SU-DHL-6 (cell line): Measurements from ENCODE around the gene CKMT1A.

Experiments used
- EZH2phosphoT487 ChIP-seq: fragments of 200-600 bp; sonication (generic), shearing (Covaris generic); conservative IDR thresholded peaks from 2 replicates; pipeline ENCODE4 v1.6.1; 2018; ENCODE audit warnings: mild to moderate bottlenecking, antibody characterized with exemption, low read length, moderate library complexity, mixed read lengths
- TF ChIP-seq, protein P1 (sequence below): fragments of 200-600 bp; sonication (generic); IDR thresholded peaks from one replicate; pipeline ENCODE4 v1.5.1; 2017; ENCODE audit warnings: antibody characterized with exemption, mild to moderate bottlenecking, low read length, moderate library complexity; ENCODE audit not compliant: insufficient read depth, poor library complexity, severe bottlenecking

DNA sequence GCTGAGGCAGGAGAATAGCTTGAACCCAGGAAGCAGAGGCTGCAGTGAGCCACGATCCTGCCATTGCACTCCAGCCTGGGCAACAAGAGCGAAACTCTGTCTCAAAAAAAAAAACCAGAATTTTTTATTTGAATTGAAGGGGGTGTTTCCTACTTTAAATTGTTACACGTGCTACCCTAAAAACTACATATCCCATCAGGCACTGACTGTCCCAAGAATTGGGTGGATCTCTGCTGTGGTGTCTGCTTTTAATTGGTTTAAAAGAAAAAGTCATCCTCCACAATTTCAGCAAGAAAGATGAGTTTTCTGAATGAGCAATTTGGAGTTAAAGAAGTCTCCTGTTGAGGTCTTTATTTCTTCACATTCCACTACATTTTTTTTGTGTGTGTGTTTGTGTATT is 54.7 kb downstream of the CKMT1A start:
- TF ChIP-seq, protein P1, sequence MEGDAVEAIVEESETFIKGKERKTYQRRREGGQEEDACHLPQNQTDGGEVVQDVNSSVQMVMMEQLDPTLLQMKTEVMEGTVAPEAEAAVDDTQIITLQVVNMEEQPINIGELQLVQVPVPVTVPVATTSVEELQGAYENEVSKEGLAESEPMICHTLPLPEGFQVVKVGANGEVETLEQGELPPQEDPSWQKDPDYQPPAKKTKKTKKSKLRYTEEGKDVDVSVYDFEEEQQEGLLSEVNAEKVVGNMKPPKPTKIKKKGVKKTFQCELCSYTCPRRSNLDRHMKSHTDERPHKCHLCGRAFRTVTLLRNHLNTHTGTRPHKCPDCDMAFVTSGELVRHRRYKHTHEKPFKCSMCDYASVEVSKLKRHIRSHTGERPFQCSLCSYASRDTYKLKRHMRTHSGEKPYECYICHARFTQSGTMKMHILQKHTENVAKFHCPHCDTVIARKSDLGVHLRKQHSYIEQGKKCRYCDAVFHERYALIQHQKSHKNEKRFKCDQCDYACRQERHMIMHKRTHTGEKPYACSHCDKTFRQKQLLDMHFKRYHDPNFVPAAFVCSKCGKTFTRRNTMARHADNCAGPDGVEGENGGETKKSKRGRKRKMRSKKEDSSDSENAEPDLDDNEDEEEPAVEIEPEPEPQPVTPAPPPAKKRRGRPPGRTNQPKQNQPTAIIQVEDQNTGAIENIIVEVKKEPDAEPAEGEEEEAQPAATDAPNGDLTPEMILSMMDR, result no peak
- no peak for TF ChIP-seq EZH2phosphoT487
